ENCODE measurements around the gene XRCC1. TPM values are rescaled to one million over a fixed set of nuclear protein-coding genes. Genes with fewer than 3 reads are reported as not detected.

The XRCC1 gene
- total and polyA plus RNA-seq, 9 of the 15 experiments (the other 6 are each of a cell fraction or from before 2014, with no cell fraction given), result 1.5 to 36.9 (median 24.9) TPM

DNA sequence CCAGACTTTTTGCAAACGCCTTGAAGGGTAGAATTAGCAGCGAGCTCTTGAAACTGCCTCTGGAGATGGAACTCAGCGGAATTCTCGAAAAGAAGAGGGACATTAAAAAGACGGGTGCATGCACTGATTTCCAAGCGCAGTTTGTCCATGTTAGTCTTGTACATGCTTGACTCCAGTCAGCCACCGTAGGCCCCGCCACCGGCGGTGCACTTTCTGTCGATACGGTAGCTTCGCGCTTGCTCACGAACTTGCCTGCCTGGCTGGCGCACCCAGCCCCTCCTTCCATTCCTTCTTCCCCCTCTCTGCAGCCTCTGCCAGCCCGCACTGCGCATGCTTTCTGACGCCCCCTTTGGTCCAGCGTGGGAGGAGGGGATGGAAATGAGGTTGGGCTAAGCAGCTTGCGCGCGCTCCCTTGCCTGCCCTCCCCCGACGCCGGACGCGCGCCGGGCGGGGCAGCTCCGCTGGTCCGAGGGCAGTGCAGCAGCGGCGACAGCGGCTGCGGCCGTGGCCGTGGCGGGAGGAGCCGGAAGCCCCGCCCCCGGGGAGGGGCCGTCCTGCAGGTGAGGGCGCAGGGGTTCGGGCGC lies 42.3 kb downstream of the XRCC1 start, which contains the start of gene ZNF575 (continued):
- no peak for TF ChIP-seq BRF2 (IDR thresholded peaks at IDR 0.05; ENCODE audit: borderline replicate concordance, insufficient read depth, insufficient read length)
- peak; percentile 72 for TF ChIP-seq ATF7 (IDR thresholded peaks at IDR 0.05)
- no peak for TF ChIP-seq IRF2 (CRISPR knock-in tag; IDR thresholded peaks at IDR 0.05)
- TF ChIP-seq ZNF324 (CRISPR knock-in tag; IDR thresholded peaks at IDR 0.05), result no peak
- TF ChIP-seq ASH1L (IDR thresholded peaks at IDR 0.05; ENCODE audit: borderline replicate concordance, low read depth, partially characterized antibody), result no peak
- TF ChIP-seq, protein P1, sequence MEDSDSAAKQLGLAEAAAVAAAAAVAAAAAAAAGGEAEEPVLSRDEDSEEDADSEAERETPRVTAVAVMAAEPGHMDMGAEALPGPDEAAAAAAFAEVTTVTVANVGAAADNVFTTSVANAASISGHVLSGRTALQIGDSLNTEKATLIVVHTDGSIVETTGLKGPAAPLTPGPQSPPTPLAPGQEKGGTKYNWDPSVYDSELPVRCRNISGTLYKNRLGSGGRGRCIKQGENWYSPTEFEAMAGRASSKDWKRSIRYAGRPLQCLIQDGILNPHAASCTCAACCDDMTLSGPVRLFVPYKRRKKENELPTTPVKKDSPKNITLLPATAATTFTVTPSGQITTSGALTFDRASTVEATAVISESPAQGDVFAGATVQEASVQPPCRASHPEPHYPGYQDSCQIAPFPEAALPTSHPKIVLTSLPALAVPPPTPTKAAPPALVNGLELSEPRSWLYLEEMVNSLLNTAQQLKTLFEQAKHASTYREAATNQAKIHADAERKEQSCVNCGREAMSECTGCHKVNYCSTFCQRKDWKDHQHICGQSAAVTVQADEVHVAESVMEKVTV (CRISPR knock-in tag; IDR thresholded peaks at IDR 0.05), result no peak
- TF ChIP-seq SMARCC2 (IDR thresholded peaks at IDR 0.05; ENCODE audit: low read depth), result no peak
- no peak for TF ChIP-seq ELK3 (CRISPR knock-in tag; IDR thresholded peaks at IDR 0.05)
- no peak for TF ChIP-seq MBD2 (IDR thresholded peaks at IDR 0.05; ENCODE audit: borderline replicate concordance, low read depth)
- no peak for TF ChIP-seq FOXA1 (IDR thresholded peaks at IDR 0.05; ENCODE audit: borderline replicate concordance)
- TF ChIP-seq ATF4 (CRISPR knock-in tag; IDR thresholded peaks at IDR 0.05), result no peak; the same call in 1 of the 2 replicates
